Measurements from ENCODE around the gene ENPP1. TPM values are rescaled to one million over a fixed set of nuclear protein-coding genes. Genes with fewer than 3 reads are reported as not detected.
"Not testable (repeated sequence)": the region's sequence is repeated elsewhere in the genome, so short reads cannot be mapped to it uniquely, and the experiment has no call there.

The ENPP1 gene
- polyA plus RNA-seq, 3 donors, result 2.9 to 7.7 (median 4.7) TPM

DNA sequence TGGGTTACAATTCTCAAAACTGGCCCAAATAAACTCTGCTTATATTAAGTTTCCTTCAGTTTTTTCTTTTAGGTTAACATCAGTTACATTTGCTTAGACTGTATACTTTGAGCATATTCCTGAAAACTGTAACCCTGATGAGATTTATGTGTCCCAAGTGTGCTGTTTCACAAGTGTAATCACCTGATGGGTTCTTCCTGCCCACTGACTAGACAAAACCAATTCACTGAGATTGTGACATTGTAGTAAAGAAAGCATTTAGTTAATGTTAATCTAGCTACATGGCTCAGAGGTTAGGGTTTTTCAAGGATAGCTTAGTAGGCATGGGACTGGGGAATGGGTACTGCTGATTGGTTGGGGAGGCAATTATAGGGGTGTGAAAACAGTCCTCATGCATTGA, 89.8 kb downstream of the ENPP1 start:
- no peak overlapping the region for H3K27ac ChIP-seq (ENCODE audit: low read depth, low read length)

DNA sequence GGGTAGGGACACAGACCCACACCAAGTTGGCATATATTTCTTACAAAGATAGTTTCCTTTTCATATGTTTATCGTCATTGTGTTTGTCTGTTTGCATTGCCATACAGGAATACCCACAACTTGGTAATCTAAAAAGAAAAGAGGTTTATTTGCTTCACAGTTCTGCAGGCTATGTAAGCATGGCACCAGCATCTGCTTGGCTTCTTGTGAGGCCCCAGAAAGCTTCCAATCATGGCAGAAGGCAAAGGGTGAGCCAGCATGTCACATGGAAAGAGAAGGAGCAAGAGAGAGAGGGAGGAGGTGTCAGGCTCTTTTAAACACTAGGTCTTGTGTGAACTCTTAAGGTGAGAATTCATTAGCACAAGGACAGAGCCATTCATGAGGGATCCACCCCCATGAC, 90.9 kb downstream of the ENPP1 start:
- WGBS, 3 donors, result 80 to 100% (median 86%) methylated on average over 1 of the region's 1 CpG
- H3K27ac ChIP-seq (ENCODE audit: low read depth, low read length), result no peak overlapping the region

DNA sequence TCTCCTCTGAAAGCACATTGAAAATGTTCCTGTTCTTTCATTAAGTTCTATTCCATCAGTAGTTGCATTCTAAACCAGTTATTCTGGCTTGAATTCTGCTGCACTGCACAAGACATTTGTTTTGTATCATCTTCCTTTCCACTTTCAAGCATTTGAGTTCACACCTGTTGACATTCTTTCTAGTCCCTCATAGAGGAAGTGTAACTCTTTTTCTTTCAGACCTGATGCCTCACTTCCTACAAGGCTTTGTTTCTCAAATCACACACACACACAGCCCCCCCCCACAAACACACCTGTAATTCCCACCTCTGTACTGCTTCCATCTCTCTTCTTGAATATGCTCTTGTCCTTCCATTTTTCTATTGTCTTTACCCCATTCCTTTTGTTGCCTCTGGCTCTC, 92.4 kb downstream of the ENPP1 start:
- H3K27ac ChIP-seq (ENCODE audit: low read depth, low read length), result no peak overlapping the region

DNA sequence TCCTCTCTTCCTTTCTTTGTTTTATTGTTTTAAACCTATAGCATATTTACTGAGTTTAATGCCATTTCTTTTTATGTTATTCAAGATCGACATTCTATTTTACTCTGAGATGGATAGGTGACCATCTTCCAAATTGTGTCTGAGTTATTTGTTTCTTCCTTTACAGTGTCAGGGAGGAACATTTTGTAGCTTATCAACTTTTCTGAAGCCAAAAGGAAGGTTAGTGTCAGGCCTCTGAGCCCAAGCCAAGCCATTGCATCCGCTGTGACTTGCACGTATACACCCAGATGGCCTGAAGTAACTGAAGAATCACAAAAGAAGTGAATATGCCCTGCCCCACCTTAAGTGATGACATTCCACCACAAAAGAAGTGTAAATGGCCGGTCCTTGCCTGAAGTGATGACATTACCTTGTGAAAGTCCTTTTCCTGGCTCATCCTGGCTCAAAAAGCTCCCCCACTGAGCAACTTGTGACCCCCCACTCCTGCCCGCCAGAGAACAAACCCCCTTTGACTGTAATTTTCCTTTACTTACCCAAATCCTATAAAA, 93.6 kb downstream of the ENPP1 start:
- WGBS, 3 donors, result 87 to 89% (median 89%) methylated on average over 5 of the region's 5 CpGs
- H3K27ac ChIP-seq (ENCODE audit: low read depth, low read length), result not testable (repeated sequence)

DNA sequence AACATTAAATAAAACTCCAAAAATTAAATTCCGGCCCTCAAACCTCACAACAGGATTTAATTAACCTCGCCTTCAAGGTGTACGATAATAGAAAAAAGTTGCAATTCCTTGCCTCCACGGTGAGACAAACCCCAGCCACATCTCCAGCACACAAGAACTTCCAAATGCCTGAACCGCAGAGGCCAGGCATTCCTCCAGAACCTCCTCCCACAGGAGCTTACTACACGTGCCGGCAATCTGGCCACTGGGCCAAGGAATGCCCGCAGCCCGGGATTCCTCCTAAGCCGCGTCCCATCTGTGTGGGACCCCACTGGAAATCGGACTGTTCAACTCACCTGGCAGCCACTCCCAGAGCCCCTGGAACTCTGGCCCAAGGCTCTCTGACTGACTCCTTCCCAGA, 95.9 kb downstream of the ENPP1 start:
- H3K27ac ChIP-seq (ENCODE audit: low read depth, low read length), result not testable (repeated sequence)
- 91 to 99% (median 93%) methylated on average over 9 to 11 of the region's 12 CpGs for WGBS, 3 donors

DNA sequence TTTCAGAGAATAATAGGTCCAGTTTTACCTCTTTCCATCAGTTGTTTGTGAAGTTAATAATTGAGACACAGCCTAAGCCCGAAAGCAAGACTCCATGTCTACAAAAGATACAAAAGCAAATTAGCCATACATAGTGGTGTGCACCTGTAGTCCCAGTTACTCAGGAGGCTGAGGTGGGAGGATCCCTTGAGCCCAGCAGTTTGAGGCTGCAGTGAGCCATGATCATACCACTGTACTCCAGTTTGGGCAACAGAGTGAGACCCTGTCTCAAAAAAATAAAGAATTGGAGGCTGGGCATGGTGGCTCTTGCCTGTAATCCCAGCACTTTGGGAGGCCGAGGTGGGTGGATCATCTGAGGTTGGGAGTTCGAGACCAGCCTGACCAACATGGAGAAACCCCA, 101.0 kb downstream of the ENPP1 start:
- 67 to 83% (median 82%) methylated on average over 3 of the region's 3 CpGs for WGBS, 3 donors
- not testable (repeated sequence) for H3K27ac ChIP-seq (ENCODE audit: low read depth, low read length)

DNA sequence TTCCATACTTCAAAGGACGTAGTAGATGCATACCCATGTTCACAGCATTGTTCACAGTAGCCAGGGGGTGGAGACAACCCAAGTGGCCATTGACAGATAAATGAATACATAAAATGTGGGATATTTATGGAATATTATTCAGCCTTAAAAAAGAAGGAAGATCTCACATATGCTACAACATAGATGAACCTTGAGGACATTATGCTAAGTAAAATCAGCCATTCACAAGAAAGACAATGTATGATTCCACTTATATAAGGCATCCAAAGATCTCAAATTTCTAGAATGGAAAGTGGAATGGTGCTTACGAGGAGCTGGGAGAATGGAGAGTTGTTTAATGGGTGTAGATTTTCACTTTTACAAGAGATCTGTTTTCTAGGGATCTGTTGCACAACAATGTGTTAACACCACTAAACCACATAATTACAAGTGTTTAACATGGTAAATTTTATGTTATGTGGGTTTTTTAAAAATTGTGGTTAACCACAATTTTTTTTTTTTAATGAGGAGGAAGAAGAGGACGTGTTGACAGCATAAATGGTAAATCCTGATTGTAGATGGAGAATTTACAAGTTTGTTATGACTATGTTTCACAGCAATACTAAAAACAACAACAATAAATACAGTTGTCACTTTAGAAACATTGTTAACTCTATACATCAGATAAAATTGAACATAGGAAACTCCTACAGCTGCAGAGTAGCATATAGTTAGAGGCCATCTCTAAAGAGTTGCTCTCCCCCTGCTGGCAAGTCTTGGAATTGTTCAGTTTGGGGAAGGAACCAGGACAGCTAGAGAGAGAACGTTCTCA, 101.8 kb downstream of the ENPP1 start:
- H3K27ac ChIP-seq (ENCODE audit: low read depth, low read length), result no peak overlapping the region
- 53 to 69% (median 58%) methylated on average over 4 of the region's 4 CpGs for WGBS, 3 donors

DNA sequence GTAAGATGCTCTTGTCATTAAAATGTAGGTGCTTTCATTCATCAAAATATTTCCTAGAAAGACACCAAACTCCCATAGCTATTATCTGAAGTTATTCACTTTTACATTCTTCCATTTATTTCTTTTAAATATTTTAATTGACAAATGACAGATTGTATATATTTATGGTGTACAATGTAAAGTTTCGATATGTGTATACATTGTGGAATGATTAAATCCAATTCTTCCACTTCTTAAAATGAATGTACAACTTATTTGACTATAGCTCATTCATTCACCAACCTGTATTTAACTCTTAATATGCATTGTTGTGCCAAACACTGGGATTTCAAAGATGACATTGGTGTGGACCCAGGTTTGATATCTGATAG, 102.4 kb downstream of the ENPP1 start:
- H3K27ac ChIP-seq (ENCODE audit: low read depth, low read length), result no peak overlapping the region
- 84 to 86% (median 85%) methylated on average over 1 of the region's 1 CpG for WGBS, 3 donors

DNA sequence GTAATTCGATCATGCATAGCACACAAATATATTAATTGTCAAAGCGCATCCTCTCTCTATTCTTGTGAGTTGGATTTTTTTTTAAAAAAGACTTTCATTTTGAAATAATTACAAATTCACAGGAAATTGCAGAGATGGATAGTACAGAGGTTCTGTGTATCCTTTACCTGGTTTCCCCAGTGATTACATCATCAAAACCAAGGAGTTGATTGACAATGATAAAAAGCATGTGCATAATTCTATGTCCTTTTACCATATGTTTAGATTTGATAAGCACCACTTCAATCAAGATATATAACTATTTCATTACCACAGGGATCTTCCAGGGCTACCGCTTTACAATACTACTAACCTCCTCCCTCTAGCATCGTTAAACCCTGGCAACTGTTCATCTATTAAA, 103.1 kb downstream of the ENPP1 start:
- H3K27ac ChIP-seq (ENCODE audit: low read depth, low read length), result no peak overlapping the region
- 65 to 83% (median 75%) methylated on average over 4 of the region's 4 CpGs for WGBS, 3 donors

DNA sequence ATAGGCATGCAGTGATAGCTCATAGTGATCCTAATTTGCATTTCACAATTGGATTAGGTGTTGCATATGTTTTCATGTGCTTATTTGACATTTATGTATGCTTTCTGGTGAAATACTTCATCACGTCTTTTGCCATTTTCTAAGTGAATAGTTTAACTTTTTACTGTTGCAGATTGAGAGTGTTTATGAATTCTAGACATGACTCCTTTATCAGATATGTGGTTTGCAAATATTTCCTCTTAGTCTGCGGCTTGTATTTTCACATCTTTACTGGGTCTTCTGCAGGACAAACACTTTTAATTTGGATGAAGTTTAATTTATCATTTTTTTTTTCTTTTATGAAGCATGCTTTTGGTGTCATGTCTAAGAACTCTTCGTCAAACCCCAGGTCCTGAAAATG, 104.1 kb downstream of the ENPP1 start:
- H3K27ac ChIP-seq (ENCODE audit: low read depth, low read length), result no peak overlapping the region
- 50 to 55% (median 52%) methylated on average over 3 of the region's 3 CpGs for WGBS, 3 donors

DNA sequence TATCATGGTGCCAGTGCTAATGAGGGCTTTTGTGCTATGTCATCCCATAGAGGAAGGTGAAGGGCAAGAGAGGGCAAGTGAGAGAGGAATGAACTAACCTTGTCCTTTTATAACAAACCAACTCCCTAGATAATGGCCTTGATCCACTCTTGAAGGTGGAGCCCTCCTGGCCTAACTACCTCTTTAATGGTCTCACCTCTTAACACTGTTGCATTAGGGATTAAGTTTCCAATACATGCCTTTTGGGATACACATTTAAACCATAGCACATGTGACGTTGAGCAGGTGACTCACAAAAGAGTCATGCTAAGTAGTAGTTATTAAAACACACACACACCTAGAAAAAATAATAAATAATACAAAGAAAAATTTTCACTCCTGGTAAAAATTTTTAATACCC, 106.4 kb downstream of the ENPP1 start:
- WGBS, 3 donors, result 43 to 61% (median 59%) methylated on average over 1 of the region's 1 CpG
- H3K27ac ChIP-seq (ENCODE audit: low read depth, low read length), result no peak overlapping the region

DNA sequence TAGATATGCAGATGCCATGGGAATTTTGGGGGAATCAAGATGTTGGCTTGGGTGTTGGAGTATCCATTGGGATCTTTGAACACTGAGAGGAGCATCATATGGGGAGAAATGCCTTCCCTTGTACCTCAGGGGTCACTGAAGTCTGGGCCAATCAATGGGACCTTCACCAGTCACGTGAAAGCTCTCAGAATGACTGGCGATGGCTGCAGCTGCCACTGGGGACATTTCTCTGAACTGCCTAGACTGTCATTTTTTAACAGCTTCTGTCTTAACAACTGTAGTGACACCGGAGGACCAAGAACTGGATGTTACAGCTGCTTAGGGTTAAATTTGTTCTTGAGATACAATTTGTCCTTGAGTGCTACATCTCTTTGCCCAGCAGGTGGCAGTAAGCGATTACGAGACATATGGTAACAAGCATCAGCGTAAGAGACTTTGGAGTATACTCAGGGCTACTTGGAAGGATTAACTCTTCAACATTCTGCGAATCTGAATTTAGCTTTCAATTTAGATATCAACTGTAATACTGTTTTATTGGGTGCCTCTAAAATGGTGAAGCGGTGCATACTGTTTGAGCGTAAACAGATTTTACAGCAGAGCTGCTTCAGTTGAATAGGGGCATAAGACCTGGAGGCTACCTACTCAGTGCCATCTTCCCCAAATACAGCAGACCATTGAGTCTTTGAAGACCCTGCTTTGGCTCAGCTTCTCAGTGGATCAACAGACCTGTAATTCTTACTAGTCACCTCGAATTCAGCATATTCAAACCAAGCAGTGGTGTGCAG, 107.3 kb downstream of the ENPP1 start:
- WGBS, 3 donors, result 26 to 35% (median 32%) methylated on average over 10 of the region's 10 CpGs

DNA sequence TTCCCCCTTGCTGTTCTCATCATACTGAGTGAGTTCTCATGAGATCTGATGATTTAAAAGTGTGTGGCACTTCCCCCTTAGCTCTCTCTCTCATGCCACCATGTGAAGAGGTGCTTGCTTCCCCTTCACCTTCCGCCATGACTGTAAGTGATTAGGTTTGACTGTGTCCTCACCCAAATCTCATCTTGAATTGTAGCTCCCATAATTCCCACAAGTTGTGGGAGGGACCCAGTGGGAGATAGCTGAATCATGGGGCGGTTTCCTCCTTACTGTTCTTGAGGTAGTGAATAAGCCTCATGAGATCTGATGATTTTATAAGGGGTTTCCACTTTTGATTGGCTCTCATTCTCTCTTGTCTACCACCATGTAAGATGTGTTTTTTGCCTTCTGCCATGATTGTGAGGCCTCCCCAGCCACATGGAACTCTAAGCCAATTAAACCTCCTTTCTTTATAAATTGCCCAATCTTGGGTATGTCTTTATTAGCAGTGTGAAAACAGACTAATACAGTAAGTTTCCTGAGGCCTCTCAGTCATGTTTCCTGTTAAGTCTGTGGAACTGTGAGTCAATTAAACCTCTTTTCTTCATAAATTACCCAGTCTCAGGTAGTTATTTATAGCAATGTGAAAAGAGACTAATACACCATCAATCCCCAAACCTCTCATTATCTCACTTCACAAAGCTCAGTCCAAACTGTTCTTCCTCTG, 108.4 kb downstream of the ENPP1 start:
- not testable (repeated sequence) for H3K27ac ChIP-seq (ENCODE audit: low read depth, low read length)
- 90 to 100% (median 92%) methylated on average over 2 of the region's 2 CpGs for WGBS, 3 donors

More for the DNA sequence above, 107.3 kb downstream of the ENPP1 start:
- no peak overlapping the region for H3K27ac ChIP-seq (ENCODE audit: low read depth, low read length)

DNA sequence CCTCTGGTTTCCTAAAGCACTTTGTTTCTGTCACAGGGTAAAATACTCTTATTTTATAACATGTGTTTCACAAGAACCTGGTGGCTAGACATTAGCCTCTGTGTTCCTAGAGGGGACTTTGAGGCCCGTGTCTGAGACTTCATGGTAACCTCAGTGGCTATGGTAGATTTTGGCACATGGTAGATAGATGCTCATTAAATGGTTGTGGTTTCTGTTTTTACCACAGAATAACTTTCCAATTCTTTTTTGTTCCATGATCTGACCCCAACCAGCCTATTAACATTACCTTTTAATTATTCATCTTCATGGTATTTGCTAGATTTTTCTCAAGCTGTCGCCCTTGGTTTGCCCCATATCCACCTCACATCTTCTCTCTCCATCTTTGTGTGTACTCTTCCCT, 109.0 kb downstream of the ENPP1 start:
- WGBS, 3 donors, result 76 to 85% (median 78%) methylated on average over 2 of the region's 2 CpGs
- no peak overlapping the region for H3K27ac ChIP-seq (ENCODE audit: low read depth, low read length)

DNA sequence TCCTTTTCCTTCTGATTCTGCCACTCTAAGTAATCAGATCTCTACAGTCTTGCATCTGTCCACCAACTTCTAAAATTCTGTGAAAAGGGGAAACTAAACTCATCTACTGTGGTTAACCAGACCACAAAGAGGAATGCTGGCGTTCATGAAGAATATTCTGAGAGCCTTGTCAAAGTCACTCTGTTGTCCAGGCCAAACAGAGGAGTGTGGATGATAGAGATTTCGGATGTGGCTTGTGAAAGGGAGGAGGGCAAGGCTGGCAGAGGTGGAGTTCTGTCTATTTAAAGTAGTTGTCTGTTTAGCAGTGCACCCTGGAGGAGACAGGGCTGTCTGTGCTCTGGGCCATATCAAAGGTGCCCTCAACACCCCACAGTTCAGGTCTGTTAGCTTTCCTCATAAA, 109.5 kb downstream of the ENPP1 start:
- 49 to 77% (median 67%) methylated on average over 2 of the region's 2 CpGs for WGBS, 3 donors

DNA sequence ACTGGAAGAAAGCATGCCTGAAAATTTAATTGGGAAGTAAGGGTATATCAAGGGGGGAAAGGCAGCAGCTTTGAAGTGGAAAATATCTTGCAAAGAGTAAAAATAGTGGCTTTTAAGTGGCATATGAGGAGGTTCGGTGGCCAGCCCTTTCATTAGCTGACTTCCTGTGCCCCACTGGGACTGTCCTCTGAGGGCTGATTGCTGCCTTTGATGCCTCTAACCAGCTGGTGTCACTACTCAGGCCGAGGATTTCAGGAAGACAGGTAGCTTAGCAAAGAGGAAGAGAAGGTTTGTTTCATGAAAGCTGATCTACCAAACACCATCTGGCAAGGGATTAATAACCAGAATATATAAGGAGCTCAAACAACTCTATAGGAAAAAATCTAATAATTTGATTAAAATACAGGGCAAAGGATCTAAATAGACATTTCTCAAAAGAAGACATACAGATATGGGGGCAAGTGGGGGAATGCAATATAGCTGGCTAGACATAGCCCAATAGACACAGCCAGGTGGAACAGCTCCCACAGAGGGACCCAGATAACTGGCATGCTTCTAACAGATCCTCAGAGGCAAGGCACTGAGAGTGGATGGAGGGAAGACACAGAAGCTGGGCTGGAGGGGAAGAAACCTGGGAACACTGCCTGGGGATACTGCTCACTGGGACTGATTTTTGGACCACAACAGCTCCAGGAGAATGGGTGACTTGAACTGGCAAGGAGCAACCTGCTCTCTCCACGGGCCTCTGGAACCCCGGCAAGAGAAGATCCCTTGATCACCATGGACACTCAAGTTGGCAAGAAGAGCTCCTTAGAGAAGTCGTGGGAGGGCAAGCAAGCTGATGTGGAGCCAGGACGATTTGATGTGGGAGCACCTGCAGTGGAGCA, 110.2 kb downstream of the ENPP1 start:
- 61 to 68% (median 62%) methylated on average over 5 to 6 of the region's 6 CpGs for WGBS, 3 donors
- H3K27ac ChIP-seq (ENCODE audit: low read depth, low read length), result no peak overlapping the region

More for the DNA sequence above, 109.5 kb downstream of the ENPP1 start:
- H3K27ac ChIP-seq (ENCODE audit: low read depth, low read length), result no peak overlapping the region

DNA sequence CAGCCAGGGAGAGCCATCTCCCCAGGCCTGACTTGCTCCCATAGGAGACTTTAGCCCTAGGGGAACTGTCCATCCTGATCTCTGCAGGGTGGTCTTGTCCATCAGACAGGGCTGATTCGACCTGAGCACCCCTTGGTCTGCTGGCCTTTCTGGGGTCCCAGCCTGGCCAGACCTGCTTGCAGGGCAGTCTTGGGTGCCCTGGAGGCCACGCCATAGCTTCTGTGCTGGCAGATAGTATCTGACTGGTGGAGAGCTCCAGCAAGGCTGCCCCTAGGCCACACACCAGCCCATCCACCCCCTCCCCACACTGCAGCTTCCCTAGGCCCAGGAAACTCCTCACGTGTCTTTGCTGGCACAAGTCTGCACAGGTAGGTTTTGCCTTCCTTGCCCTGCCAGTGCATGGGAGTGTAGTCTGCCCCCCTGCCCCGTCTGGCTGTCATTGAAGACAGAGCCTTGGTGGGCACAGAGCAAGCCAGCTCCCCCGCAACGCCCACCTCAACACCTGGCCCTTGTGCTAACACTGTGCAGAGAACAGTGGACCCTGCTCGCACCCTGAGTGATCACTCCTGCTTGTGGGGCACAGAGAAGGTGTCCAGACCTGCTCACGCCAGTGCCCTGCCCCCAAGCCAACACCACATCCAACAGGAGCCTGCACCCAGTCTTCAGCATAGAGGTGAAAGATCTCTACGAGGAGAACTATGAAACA, 111.0 kb downstream of the ENPP1 start:
- H3K27ac ChIP-seq (ENCODE audit: low read depth, low read length), result no peak overlapping the region
- WGBS, 3 donors, result 88 to 91% (median 88%) methylated on average over 9 of the region's 9 CpGs

DNA sequence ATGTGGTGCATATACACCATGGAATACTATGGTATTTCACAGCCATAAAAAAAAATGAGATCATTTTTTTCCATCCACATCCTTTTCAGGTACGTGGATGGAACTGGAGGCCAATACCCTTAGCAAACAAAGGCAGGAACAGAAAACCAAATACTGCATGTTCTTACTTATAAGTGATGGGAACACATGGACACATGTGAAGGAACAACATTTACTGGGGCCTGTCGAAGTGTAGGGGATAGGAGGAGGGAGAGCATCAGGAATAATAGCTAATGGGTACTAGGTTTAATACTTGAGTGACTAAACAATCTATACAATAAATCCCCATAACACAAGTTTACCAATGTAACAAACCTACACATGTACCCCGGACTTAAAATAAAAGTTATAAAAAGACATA, 112.8 kb downstream of the ENPP1 start:
- no peak overlapping the region for H3K27ac ChIP-seq (ENCODE audit: low read depth, low read length)
- WGBS, 3 donors, result 72 to 85% (median 82%) methylated on average over 3 of the region's 3 CpGs
